ENCODE results near the gene SLC16A11. TPM values are rescaled to one million over a fixed set of nuclear protein-coding genes. Genes with fewer than 3 reads are reported as not detected.

SLC16A11 gene
- total RNA-seq, 4 donors from 2014 or later = 1.1 to 6.3 (median 4.1) TPM

GRCh38 chr17:7016418-7016817 is 27.5 kb downstream of the SLC16A11 start:
- no peak overlapping the region for H3K4me3 ChIP-seq (ENCODE audit: low read depth, poor library complexity, severe bottlenecking)
- WGBS, 2 donors = 82 to 86% methylated on average over 3 of the region's 3 CpGs
- intact Hi-C loops (cut with DNase I; ENCODE audit: low total_unique reads) = no loop called here
- DNase-seq (ENCODE audit: low spot score in 2 of 2) = peak in 1 of 2 donors; percentile 18
- TF ChIP-seq CTCF (IDR thresholded peaks at IDR 0.05) (no peak), POLR2A (IDR thresholded peaks at IDR 0.05) (no peak)

GRCh38 chr17:7014995-7015958 is 28.6 kb downstream of the SLC16A11 start:
- H3K4me3 ChIP-seq (ENCODE audit: low read depth, poor library complexity, severe bottlenecking) = peak overlapping the region; percentile 8
- intact Hi-C loops (cut with DNase I; ENCODE audit: low total_unique reads) = no loop called here
- WGBS, 2 donors = 14 to 19% methylated on average over 32 to 45 of the region's 56 CpGs
- peak in 1 of 2 donors; percentile 29 for DNase-seq (ENCODE audit: low spot score in 2 of 2)
- TF ChIP-seq POLR2A (IDR thresholded peaks at IDR 0.05) (peak in 1 of 2 donors; percentile 31), CTCF (IDR thresholded peaks at IDR 0.05) (no peak)

- peak overlapping the region; percentile 40 for H3K4me3 ChIP-seq (ENCODE audit: low read depth, poor library complexity, severe bottlenecking)
- intact Hi-C loops (cut with DNase I; ENCODE audit: low total_unique reads) = no loop called here
- 0 to 1% methylated on average over 23 to 54 of the region's 75 CpGs for WGBS, 2 donors
- DNase-seq (ENCODE audit: low spot score in 2 of 2) = peak; percentile 96 to 99
- no peak for TF ChIP-seq CTCF (IDR thresholded peaks at IDR 0.05)
- TF ChIP-seq POLR2A (IDR thresholded peaks at IDR 0.05) = peak in 1 of 2 donors; percentile 56
Measured at GRCh38 chr17:7014261-7014994, 29.5 kb downstream of the SLC16A11 start.

GRCh38 chr17:7011942-7012254 is 32.0 kb downstream of the SLC16A11 start:
- 0 to 1% methylated on average over 6 of the region's 6 CpGs for WGBS, 2 donors
- intact Hi-C loops (cut with DNase I; ENCODE audit: low total_unique reads) = no loop called here
- DNase-seq (ENCODE audit: low spot score in 2 of 2) = no peak
- peak overlapping the region; percentile 45 for H3K4me3 ChIP-seq (ENCODE audit: low read depth, poor library complexity, severe bottlenecking)
- no peak for TF ChIP-seq CTCF (IDR thresholded peaks at IDR 0.05)
- TF ChIP-seq POLR2A (IDR thresholded peaks at IDR 0.05) = no peak

- no peak for DNase-seq (ENCODE audit: low spot score in 2 of 2)
- 33 to 37% methylated on average over 14 of the region's 14 CpGs for WGBS, 2 donors
- no peak for TF ChIP-seq CTCF (IDR thresholded peaks at IDR 0.05)
- no peak for TF ChIP-seq POLR2A (IDR thresholded peaks at IDR 0.05)
- H3K4me3 ChIP-seq (ENCODE audit: low read depth, poor library complexity, severe bottlenecking) = peak overlapping the region; percentile 45
- intact Hi-C loops (cut with DNase I; ENCODE audit: low total_unique reads) = no loop called here
Measured at GRCh38 chr17:7011415-7011814, 32.5 kb downstream of the SLC16A11 start.
